ENCODE measurements around the gene THEM4. TPM values are rescaled to one million over a fixed set of nuclear protein-coding genes. Genes with fewer than 3 reads are reported as not detected.
A peak's percentile ranks its signal among the peaks of the same experiment; 100 is the strongest.
"Not testable (repeated sequence)": the region's sequence is repeated elsewhere in the genome, so short reads cannot be mapped to it uniquely, and the experiment has no call there.

The THEM4 gene
- total RNA-seq, 3 donors from 2014 or later: 21.6 to 23.7 (median 22.2) TPM

- no peak overlapping the region for H3K27ac ChIP-seq
- intact Hi-C loops (cut with DNase I; ENCODE audit: low total_unique reads): no loop called here
- no peak overlapping the region for H3K4me3 ChIP-seq
- H3K4me1 ChIP-seq: no peaks in the 10 kb centered on the region
- no peaks in the 10 kb centered on the region for H3K9me3 ChIP-seq
- TF ChIP-seq POLR2AphosphoS5 (IDR thresholded peaks at IDR 0.05): no peak
- TF ChIP-seq POLR2A (IDR thresholded peaks at IDR 0.05): no peak
- no peak for TF ChIP-seq CTCF (IDR thresholded peaks at IDR 0.05)
- H3K27me3 ChIP-seq: no peaks in the 10 kb centered on the region
- DNase-seq (ENCODE audit: low spot score in 2 of 2): no peak
- no peaks in the 10 kb centered on the region for H3K36me3 ChIP-seq
These were observed 26.8 kb downstream of the THEM4 start for GRCh38 chr1:151882466-151882865.

GRCh38 chr1:151881479-151881878 lies 27.8 kb downstream of the THEM4 start:
- Histone ChIP-seq H3K4me1 (no peaks in the 10 kb centered on the region), H3K4me3 (no peak overlapping the region), H3K36me3 (no peaks in the 10 kb centered on the region), H3K27me3 (no peaks in the 10 kb centered on the region), H3K9me3 (no peaks in the 10 kb centered on the region), H3K27ac (no peak overlapping the region)
- intact Hi-C loops (cut with DNase I; ENCODE audit: low total_unique reads): no loop called here
- no peak for DNase-seq (ENCODE audit: low spot score in 2 of 2)
- TF ChIP-seq POLR2AphosphoS5 (IDR thresholded peaks at IDR 0.05) (no peak), CTCF (IDR thresholded peaks at IDR 0.05) (peak in 1 of 3 donors; percentile 28), POLR2A (IDR thresholded peaks at IDR 0.05) (no peak)

- Histone ChIP-seq H3K27me3 (no peaks in the 10 kb centered on the region), H3K36me3 (no peaks in the 10 kb centered on the region), H3K9me3 (no peaks in the 10 kb centered on the region), H3K27ac (no peak overlapping the region), H3K4me3 (no peak overlapping the region), H3K4me1 (no peaks in the 10 kb centered on the region)
- DNase-seq (ENCODE audit: low spot score in 2 of 2): no peak
- TF ChIP-seq POLR2AphosphoS5 (IDR thresholded peaks at IDR 0.05) (no peak), POLR2A (IDR thresholded peaks at IDR 0.05) (no peak), CTCF (IDR thresholded peaks at IDR 0.05) (no peak)
- intact Hi-C loops (cut with DNase I; ENCODE audit: low total_unique reads): no loop called here
These were observed 33.8 kb downstream of the THEM4 start for GRCh38 chr1:151875419-151876097.

- H3K27ac ChIP-seq: peak overlapping the region; percentile 83 to 87
- H3K9me3 ChIP-seq; H3K36me3 ChIP-seq; intact Hi-C loops (cut with DNase I; ENCODE audit: low total_unique reads); H3K4me3 ChIP-seq; DNase-seq (ENCODE audit: low spot score in 2 of 2); H3K4me1 ChIP-seq; H3K27me3 ChIP-seq: not testable (repeated sequence)
These were observed 36.5 kb downstream of the THEM4 start for GRCh38 chr1:151872776-151873175.

GRCh38 chr1:151871284-151872030 lies 37.9 kb downstream of the THEM4 start:
- Histone ChIP-seq H3K27me3 (no peaks in the 10 kb centered on the region), H3K4me3 (peak overlapping the region in 2 of 3 donors; percentile 13 to 21), H3K9me3 (no peaks in the 10 kb centered on the region), H3K36me3 (no peaks in the 10 kb centered on the region), H3K27ac (peak overlapping the region; percentile 83 to 87), H3K4me1 (no peaks in the 10 kb centered on the region)
- DNase-seq (ENCODE audit: low spot score in 2 of 2): peak in 1 of 2 donors; percentile 35
- TF ChIP-seq POLR2A (IDR thresholded peaks at IDR 0.05) (no peak), CTCF (IDR thresholded peaks at IDR 0.05) (no peak), POLR2AphosphoS5 (IDR thresholded peaks at IDR 0.05) (no peak)
- intact Hi-C loops (cut with DNase I; ENCODE audit: low total_unique reads): no loop called here

Data from breast epithelium (tissue), 4 donors.